Fibroblast of lung (primary cell): ENCODE results near the gene GSN. TPM values are rescaled to one million over a fixed set of nuclear protein-coding genes. Genes with fewer than 3 reads are reported as not detected.

Experiments
- DNase-seq, 2 donors: peaks; one replicate each; pipeline versions ENCODE4 v3.0.0 to v3.0.0-alpha.2; 2010; ENCODE audit warnings: low read depth in 2 of 2
- H2AFZ ChIP-seq: 2 replicates; pipeline ENCODE4 v1.5.1; 2012; ENCODE audit warnings: low read length, control low read depth, inconsistent platforms
- H3K27ac ChIP-seq: 2 replicates; pipeline ENCODE4 v1.5.1; 2011; ENCODE audit warnings: low read length, control low read depth; ENCODE audit not compliant: insufficient read depth
- H3K27me3 ChIP-seq: 2 replicates; pipeline ENCODE4 v1.5.1; 2011; ENCODE audit warnings: mild to moderate bottlenecking, low read length; ENCODE audit not compliant: control insufficient read depth, insufficient read depth
- H3K36me3 ChIP-seq: 2 replicates; pipeline ENCODE4 v1.5.1; 2011; ENCODE audit warnings: low read length; ENCODE audit not compliant: control insufficient read depth, insufficient read depth
- H3K4me1 ChIP-seq: 2 replicates; pipeline ENCODE4 v1.5.1; 2011; ENCODE audit warnings: low read length; ENCODE audit not compliant: control insufficient read depth, insufficient read depth; ENCODE audit errors: extremely low read depth
- H3K4me2 ChIP-seq: 2 replicates; pipeline ENCODE4 v1.5.1; 2011; ENCODE audit warnings: low read length, control low read depth; ENCODE audit not compliant: insufficient read depth; ENCODE audit errors: extremely low read depth
- H3K4me3 ChIP-seq, 4 experiments: fragments of 200-600 bp in 1 of 4; sonication (generic) in 1 of 4; replicated peaks in 1 of 4; 2 replicates each; pipeline ENCODE4 v1.5.1; 2011 to 2016; ENCODE audit warnings: low read length in 4 of 4, low read depth in 3 of 4, mild to moderate bottlenecking in 3 of 4, control low read depth in 2 of 4, inconsistent platforms in 1 of 4, mixed read lengths in 1 of 4; ENCODE audit not compliant: insufficient read depth in 1 of 4; ENCODE audit errors: control extremely low read depth in 1 of 4
- H3K79me2 ChIP-seq: 2 replicates; pipeline ENCODE4 v1.5.1; 2012; ENCODE audit warnings: mild to moderate bottlenecking, low read length, inconsistent platforms; ENCODE audit not compliant: control insufficient read depth, insufficient read depth
- H3K9ac ChIP-seq: 2 replicates; pipeline ENCODE4 v1.5.1; 2011; ENCODE audit warnings: mild to moderate bottlenecking, low read length, control low read depth; ENCODE audit not compliant: insufficient read depth
- H3K9me3 ChIP-seq: 2 replicates; pipeline ENCODE4 v1.5.1; 2012; ENCODE audit warnings: low read depth, low read length; ENCODE audit not compliant: control insufficient read depth, insufficient read depth
- H4K20me1 ChIP-seq: 2 replicates; pipeline ENCODE4 v1.5.1; 2011; ENCODE audit warnings: low read length; ENCODE audit not compliant: control insufficient read depth, insufficient read depth; ENCODE audit errors: extremely low read depth
- EZH2 ChIP-seq: IDR thresholded peaks from 2 replicates; pipeline ENCODE4 v1.5.1; 2012; ENCODE audit warnings: low read length, control low read depth, mild to moderate bottlenecking; ENCODE audit errors: missing control alignments
- polyA plus RNA-seq, 2 donors: library from polyadenylated mRNA; depleted of rRNA in 1 of 2; stranded (reverse) in 1 of 2; unstranded in 1 of 2; fragments of >200 nt; gene quantifications; 2 replicates each; pipeline ENCODE4 v1.2.1, GENCODE V29; 2011 to 2012; ENCODE audit warnings: missing spikeins in 1 of 2
- total RNA-seq: library from RNA; depleted of rRNA; stranded (reverse); fragments of >200 nt; gene quantifications from 2 replicates; pipeline ENCODE4 v1.2.1, GENCODE V29; 2014
- TF ChIP-seq, protein P1 (sequence below), 2 donors: IDR thresholded peaks in 1 of 2; conservative IDR thresholded peaks in 1 of 2; 1 replicate in 1 of 2; 2 replicates in 1 of 2; pipeline ENCODE4 v1.5.1; 2011 to 2012; ENCODE audit warnings: low read length in 2 of 2, control low read depth in 1 of 2, inconsistent platforms in 1 of 2, low read depth in 1 of 2, mild to moderate bottlenecking in 1 of 2

Gene GSN
- total and polyA plus RNA-seq, 2 donors (not counting 1 experiment from before 2014, with no cell fraction given), result 432 to 588 TPM

DNA sequence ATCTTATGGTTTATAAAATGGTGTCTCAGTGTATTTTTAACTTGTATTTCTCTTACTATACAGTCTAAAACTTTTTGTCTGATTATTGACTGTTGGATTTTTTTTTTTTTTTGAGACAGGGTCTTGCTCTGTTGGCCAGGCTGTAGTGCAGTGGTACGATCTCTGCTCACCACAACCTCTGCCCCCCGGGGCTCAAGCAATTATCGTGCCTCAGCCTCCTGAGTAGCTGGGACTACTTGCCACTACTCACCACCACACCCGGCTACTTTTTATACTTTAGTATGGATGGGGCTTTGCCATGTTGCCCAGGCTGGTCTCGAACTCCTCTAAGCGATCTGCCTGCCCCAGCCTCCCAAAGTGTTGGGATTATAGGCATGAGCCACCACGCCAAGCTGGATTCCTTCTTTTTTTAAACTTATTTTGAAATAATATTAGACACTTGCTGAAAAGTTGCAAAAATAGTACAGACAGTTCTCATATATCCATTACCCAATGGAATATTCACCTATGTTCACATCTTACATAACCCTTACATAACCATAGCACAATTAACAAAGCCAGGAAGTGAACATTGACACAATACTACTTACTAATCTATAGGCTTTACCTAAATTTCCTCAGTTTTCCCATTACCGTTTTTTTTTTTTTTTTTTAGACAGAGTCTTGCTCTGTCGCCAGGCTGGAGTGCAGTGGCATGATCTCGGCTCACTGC, 54.9 kb downstream of the GSN start:
- Histone ChIP-seq H3K9me3 (no peaks in the 10 kb centered on the region), H3K9ac (no peak overlapping the region), H3K4me1 (peaks cover 26% of the 10 kb centered on the region), H3K27me3 (no peaks in the 10 kb centered on the region), H4K20me1 (no peaks in the 10 kb centered on the region), H2AFZ (no peak overlapping the region), H3K79me2 (no peaks in the 10 kb centered on the region), H3K27ac (peak overlapping the region; percentile 96), H3K36me3 (peaks cover 33% of the 10 kb centered on the region), H3K4me2 (no peak overlapping the region), H3K4me3 (no peak overlapping the region)
- TF ChIP-seq EZH2, result no peak
- TF ChIP-seq, protein P1, sequence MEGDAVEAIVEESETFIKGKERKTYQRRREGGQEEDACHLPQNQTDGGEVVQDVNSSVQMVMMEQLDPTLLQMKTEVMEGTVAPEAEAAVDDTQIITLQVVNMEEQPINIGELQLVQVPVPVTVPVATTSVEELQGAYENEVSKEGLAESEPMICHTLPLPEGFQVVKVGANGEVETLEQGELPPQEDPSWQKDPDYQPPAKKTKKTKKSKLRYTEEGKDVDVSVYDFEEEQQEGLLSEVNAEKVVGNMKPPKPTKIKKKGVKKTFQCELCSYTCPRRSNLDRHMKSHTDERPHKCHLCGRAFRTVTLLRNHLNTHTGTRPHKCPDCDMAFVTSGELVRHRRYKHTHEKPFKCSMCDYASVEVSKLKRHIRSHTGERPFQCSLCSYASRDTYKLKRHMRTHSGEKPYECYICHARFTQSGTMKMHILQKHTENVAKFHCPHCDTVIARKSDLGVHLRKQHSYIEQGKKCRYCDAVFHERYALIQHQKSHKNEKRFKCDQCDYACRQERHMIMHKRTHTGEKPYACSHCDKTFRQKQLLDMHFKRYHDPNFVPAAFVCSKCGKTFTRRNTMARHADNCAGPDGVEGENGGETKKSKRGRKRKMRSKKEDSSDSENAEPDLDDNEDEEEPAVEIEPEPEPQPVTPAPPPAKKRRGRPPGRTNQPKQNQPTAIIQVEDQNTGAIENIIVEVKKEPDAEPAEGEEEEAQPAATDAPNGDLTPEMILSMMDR (conservative IDR thresholded peaks at IDR 0.05 in 1 of 2, IDR thresholded peaks at IDR 0.05 in 1 of 2; ENCODE audit: low read depth in 1 of 2, low read length in 2 of 2), result no peak
- DNase-seq, result no peak

DNA sequence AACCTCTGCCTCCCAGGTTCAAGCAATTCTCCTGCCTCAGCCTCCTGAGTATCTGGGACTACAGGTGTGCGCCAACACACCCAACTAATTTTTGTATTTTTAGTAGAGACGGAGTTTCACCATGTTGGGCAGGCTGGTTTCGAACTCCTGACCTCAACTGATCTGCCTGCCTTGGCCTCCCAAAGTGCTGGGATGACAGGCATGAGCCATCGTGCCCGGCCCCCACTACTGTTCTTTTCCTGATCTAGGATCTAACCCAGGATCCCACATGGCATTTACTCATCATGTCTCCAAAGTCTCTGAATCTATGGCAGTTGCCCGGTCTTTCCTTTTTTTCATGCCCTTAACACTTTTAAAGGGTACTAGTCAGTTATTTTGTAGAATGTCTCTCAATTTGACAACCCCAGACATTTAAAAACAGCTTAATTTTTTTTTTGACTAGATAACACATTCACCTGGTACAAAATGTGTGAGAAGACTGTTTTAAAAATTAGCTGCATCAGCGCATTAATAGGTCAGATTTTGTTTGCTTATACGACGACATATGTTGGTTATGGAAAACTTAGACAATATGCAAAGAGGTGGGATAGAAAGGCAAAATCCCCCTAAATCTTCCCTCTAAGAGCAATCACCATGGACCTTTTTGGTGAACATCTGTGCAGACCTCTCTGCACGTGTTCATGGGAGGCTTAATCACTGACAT, 55.6 kb downstream of the GSN start:
- Histone ChIP-seq H3K79me2 (no peaks in the 10 kb centered on the region), H3K27ac (no peak overlapping the region), H3K9ac (no peak overlapping the region), H4K20me1 (no peaks in the 10 kb centered on the region), H3K4me2 (no peak overlapping the region), H3K4me3 (no peak overlapping the region), H3K4me1 (peaks cover 26% of the 10 kb centered on the region), H3K36me3 (peaks cover 36% of the 10 kb centered on the region), H2AFZ (no peak overlapping the region), H3K27me3 (no peaks in the 10 kb centered on the region), H3K9me3 (no peaks in the 10 kb centered on the region)
- DNase-seq, result no peak
- TF ChIP-seq, protein P1 (conservative IDR thresholded peaks at IDR 0.05 in 1 of 2, IDR thresholded peaks at IDR 0.05 in 1 of 2; ENCODE audit: low read depth in 1 of 2, low read length in 2 of 2), result no peak
- no peak for TF ChIP-seq EZH2

DNA sequence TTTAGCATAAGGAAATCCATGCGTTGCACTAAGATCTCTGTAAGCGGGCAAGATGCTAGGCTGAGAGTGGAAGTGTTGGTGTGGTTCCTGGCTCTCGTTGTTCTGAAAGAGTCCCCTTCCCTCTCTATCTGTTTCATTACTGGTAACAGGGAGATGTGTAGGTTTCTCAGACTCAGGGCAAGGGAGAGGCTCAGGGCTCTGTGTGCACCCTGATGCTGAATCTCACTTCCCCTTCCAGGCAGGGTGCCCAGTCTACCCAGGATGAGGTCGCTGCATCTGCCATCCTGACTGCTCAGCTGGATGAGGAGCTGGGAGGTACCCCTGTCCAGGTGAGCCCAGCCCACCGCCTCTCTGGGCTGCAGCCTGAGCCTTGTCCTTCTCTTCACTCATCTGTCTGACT, 56.4 kb downstream of the GSN start:
- Histone ChIP-seq H4K20me1 (no peaks in the 10 kb centered on the region), H3K9me3 (no peaks in the 10 kb centered on the region), H3K27me3 (no peaks in the 10 kb centered on the region), H3K4me2 (no peak overlapping the region), H3K79me2 (no peaks in the 10 kb centered on the region), H2AFZ (no peak overlapping the region), H3K9ac (no peak overlapping the region), H3K27ac (no peak overlapping the region), H3K4me1 (peaks cover 26% of the 10 kb centered on the region), H3K36me3 (peaks cover 41% of the 10 kb centered on the region), H3K4me3 (no peak overlapping the region)
- no peak for DNase-seq
- TF ChIP-seq, protein P1 (conservative IDR thresholded peaks at IDR 0.05 in 1 of 2, IDR thresholded peaks at IDR 0.05 in 1 of 2; ENCODE audit: low read depth in 1 of 2, low read length in 2 of 2), result no peak
- TF ChIP-seq EZH2, result no peak
